IPS-18c (cell line): ENCODE results near the gene RECQL5.

Experiments used
- H3K4me3 ChIP-seq: 2 replicates; pipeline ENCODE4 v1.7.0; 2013; ENCODE audit warnings: low read depth, mild to moderate bottlenecking, low read length, moderate library complexity; ENCODE audit not compliant: insufficient read depth
- H3K9me3 ChIP-seq: one replicate; pipeline ENCODE4 v1.6.1; 2013; ENCODE audit warnings: mild to moderate bottlenecking, low read length, moderate library complexity; ENCODE audit not compliant: control insufficient read depth, insufficient read depth

Gene RECQL5

DNA sequence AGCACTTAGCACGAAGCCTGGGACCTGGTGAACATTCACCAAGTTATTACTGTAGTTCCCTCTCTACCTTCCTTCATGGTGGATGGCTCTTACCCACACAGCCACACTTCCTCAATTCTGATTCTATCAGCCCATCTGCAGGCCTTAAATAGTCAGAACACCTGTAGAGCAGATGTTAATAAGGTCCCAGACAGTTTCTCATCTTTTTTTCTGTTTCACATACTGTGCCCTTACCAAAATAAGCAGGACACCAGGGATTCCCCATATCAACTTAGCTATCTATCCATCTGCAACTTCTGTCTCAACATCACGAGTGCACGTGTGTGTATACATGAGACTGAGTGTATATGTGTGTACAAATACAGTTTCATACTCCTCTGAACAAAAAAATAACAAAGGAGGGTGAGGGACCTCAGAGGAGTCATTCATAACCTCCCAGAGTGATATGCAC is 2.8 kb downstream of the RECQL5 start:
- no peak overlapping the region for H3K4me3 ChIP-seq
- no peaks in the 10 kb centered on the region for H3K9me3 ChIP-seq

- no peaks in the 10 kb centered on the region for H3K9me3 ChIP-seq
- H3K4me3 ChIP-seq, result no peak overlapping the region
These were observed 4.4 kb downstream of the RECQL5 start for GRCh38 chr17:75662511-75662910.

GRCh38 chr17:75661531-75661930 is 5.4 kb downstream of the RECQL5 start:
- Histone ChIP-seq H3K9me3 (no peaks in the 10 kb centered on the region), H3K4me3 (no peak overlapping the region)

GRCh38 chr17:75658237-75658636 is 8.7 kb downstream of the RECQL5 start:
- H3K9me3 ChIP-seq, result no peaks in the 10 kb centered on the region
- H3K4me3 ChIP-seq, result no peak overlapping the region

DNA sequence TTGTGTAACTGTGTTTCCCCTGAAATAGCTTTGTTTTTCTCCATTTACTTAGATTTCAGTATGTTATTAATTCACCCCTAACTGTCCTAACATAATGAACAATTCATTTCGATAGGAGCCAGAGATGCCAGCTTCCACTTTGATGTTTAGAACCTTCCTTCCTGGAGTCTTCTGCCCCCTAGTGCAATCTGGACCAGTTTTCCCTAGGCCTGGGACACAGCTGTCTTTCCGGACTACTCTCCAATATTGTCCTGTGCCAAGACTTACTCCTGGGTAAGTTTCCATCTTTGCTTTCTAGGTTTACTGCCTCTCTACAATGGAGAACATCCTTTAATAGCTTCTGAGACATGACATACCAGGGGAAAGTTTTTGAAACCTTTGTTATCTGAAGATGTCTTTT is 12.8 kb downstream of the RECQL5 start:
- Histone ChIP-seq H3K4me3 (no peak overlapping the region), H3K9me3 (no peaks in the 10 kb centered on the region)

GRCh38 chr17:75652934-75653549 is 13.9 kb downstream of the RECQL5 start:
- no peaks in the 10 kb centered on the region for H3K9me3 ChIP-seq
- no peak overlapping the region for H3K4me3 ChIP-seq

- Histone ChIP-seq H3K4me3 (no peak overlapping the region), H3K9me3 (no peaks in the 10 kb centered on the region)
These were observed 14.6 kb downstream of the RECQL5 start for GRCh38 chr17:75652341-75652740.

DNA sequence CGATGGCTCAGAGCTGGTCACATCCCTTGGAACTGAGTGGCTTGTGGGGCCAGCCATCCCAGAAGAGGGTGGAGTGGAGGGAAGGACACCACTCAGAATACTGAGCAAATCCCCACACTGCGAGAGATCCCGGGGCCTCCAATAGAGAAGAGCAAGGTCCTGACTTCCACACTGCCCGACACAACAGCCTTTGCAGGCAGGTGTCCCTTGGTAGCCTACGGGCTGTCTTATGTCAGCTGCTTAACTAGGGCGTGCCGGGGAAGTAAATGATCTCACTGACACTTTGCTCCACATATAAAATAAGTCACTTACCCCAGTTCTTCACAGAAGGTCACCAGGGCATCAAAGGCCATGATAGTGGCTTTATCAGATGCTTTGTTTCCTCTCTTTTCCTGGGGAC is 16.1 kb downstream of the RECQL5 start:
- no peaks in the 10 kb centered on the region for H3K9me3 ChIP-seq

GRCh38 chr17:75649687-75650086 is 17.3 kb downstream of the RECQL5 start:
- Histone ChIP-seq H3K9me3 (no peaks in the 10 kb centered on the region), H3K4me3 (no peak overlapping the region)

More for the DNA sequence above, 16.1 kb downstream of the RECQL5 start:
- H3K4me3 ChIP-seq, result no peak overlapping the region

DNA sequence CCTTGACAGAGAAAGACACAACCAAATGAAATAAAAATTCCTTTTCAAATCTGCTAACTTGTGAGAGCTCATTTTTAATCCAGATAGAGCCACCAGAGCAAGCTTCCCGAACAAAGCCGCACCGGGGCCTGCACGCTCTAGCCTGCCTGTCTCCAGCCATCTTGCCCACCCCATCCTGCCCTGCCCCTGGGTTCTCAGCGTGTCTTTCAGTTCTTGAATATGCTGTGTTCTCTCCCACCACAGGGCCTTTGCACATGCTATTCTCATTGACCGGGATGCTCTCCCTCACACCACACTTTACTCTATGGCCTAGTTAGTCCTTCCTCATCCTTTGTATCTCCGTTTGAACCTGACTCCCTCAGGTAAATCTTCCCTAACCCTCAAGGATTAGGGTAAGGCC is 19.0 kb downstream of the RECQL5 start:
- Histone ChIP-seq H3K4me3 (no peak overlapping the region), H3K9me3 (no peaks in the 10 kb centered on the region)

DNA sequence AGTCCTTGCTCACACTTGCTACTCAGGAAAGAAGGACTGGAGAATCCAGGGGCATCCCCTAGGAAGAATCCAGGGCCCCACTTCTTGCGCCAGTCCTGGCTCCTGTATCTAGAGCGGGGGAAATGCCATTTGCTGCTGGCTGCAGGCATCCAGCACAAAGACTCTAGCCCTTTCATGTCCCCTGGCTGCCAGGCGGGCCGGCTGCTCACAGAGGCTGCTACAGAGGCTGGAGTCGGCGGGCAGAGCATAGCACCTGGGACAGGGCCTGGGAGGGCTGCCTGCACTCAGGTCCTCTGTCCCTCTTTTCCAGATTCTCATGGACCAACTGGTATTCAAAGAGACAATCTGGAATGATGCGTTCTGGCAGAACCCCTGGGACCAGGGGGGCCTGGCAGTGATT is 19.9 kb downstream of the RECQL5 start:
- H3K9me3 ChIP-seq, result no peaks in the 10 kb centered on the region

GRCh38 chr17:75646638-75646992 is 20.3 kb downstream of the RECQL5 start:
- Histone ChIP-seq H3K4me3 (no peak overlapping the region), H3K9me3 (no peaks in the 10 kb centered on the region)

More for the DNA sequence above, 19.9 kb downstream of the RECQL5 start:
- H3K4me3 ChIP-seq, result no peak overlapping the region

DNA sequence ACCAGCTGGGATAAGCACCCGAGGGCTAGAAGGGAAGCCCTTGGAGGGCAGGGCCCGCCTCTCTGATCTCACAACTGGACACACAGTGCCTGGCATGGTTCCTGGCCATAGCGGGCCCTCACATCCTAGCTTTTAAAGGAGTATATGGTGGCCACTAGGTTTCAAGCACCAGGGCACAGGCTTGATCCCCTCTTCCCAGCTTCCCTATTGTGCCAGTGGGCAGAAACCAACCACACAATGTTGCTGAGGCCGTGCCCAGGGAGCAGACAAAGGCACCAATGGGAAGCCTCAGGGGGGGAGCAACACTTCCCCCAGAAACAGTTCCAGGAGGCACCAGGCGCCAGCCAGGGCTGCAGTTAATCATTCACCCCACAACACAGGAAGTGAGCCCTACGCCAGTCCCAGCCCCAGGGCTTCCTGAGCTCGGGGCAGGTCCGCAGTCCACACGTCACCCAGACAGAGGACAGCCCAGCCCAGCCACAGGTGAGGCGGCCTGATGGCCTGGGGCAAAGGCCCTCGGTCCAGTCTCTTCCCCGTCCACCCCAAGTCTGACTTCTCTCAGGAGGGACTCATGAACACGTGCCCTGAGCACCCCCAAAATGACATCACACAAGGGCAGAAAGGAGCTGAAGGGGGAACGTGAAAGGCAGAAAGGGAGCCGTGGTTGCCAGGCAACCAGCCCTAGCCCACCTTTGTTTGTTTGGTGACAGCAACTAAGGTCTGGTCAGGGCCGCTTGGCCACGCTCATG is 20.9 kb downstream of the RECQL5 start:
- no peak overlapping the region for H3K4me3 ChIP-seq
- H3K9me3 ChIP-seq, result no peaks in the 10 kb centered on the region

DNA sequence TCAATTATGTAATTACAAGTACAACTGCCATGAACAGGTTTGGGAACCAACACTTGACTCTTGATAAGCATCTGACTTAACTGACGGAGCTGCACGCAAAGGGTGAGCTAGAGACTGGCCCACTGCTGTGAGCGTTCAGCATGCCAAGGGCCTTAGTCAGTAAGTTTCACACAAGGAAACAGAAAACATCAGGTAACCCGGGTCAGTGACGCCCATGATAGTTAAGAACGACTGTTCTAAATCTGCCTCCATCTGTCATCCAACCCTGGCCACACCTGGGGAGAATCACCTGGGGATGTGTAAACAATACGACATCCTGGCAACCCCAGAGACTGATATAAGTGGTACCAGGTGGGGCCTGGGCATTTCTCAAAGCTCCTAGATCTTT is 21.5 kb downstream of the RECQL5 start:
- no peaks in the 10 kb centered on the region for H3K9me3 ChIP-seq
- H3K4me3 ChIP-seq, result no peak overlapping the region

- H3K9me3 ChIP-seq, result no peaks in the 10 kb centered on the region
- H3K4me3 ChIP-seq, result no peak overlapping the region; the same call in 1 of the 2 replicates
These were observed 23.3 kb downstream of the RECQL5 start for GRCh38 chr17:75643643-75644017.

GRCh38 chr17:75642784-75643642 is 23.9 kb downstream of the RECQL5 start:
- H3K9me3 ChIP-seq, result no peaks in the 10 kb centered on the region
- peak overlapping the region; percentile 6; the same call in 1 of the 2 replicates for H3K4me3 ChIP-seq

- no peak overlapping the region for H3K4me3 ChIP-seq
- no peaks in the 10 kb centered on the region for H3K9me3 ChIP-seq
These were observed 24.7 kb downstream of the RECQL5 start for GRCh38 chr17:75642182-75642783.
